ENCODE data around the gene RAD50. TPM values are rescaled to one million over a fixed set of nuclear protein-coding genes. Genes with fewer than 3 reads are reported as not detected.

RAD50 gene
- total RNA-seq, 4 donors from 2014 or later, result 21.7 to 37.1 (median 24.6) TPM

- DNase-seq (ENCODE audit: low spot score in 2 of 2), result no peak
- intact Hi-C loops (cut with DNase I; ENCODE audit: low total_unique reads), result no loop called here
- no peak overlapping the region for H3K4me3 ChIP-seq (ENCODE audit: low read depth, poor library complexity, severe bottlenecking)
- 89 to 93% methylated on average over 8 of the region's 9 CpGs for WGBS, 2 donors
- TF ChIP-seq CTCF (IDR thresholded peaks at IDR 0.05), result no peak
- TF ChIP-seq POLR2A (IDR thresholded peaks at IDR 0.05), result no peak
These were observed 101.9 kb downstream of the RAD50 start for GRCh38 chr5:132658381-132659302.

GRCh38 chr5:132659598-132660493 lies 103.1 kb downstream of the RAD50 start:
- intact Hi-C loops (cut with DNase I; ENCODE audit: low total_unique reads), result no loop called here
- TF ChIP-seq CTCF (IDR thresholded peaks at IDR 0.05) (no peak), POLR2A (IDR thresholded peaks at IDR 0.05) (no peak)
- WGBS, 2 donors, result 93 to 94% methylated on average over 20 to 23 of the region's 23 CpGs
- H3K4me3 ChIP-seq (ENCODE audit: low read depth, poor library complexity, severe bottlenecking), result no peak overlapping the region
- no peak for DNase-seq (ENCODE audit: low spot score in 2 of 2)

- no peak overlapping the region for H3K4me3 ChIP-seq (ENCODE audit: low read depth, poor library complexity, severe bottlenecking)
- intact Hi-C loops (cut with DNase I; ENCODE audit: low total_unique reads), result no loop called here
- TF ChIP-seq POLR2A (IDR thresholded peaks at IDR 0.05) (no peak), CTCF (IDR thresholded peaks at IDR 0.05) (no peak)
- no peak for DNase-seq (ENCODE audit: low spot score in 2 of 2)
- 82 to 85% methylated on average over 10 to 12 of the region's 12 CpGs for WGBS, 2 donors
These were observed 104.6 kb downstream of the RAD50 start for GRCh38 chr5:132661231-132662003.

- WGBS, 2 donors, result 95 to 98% methylated on average over 8 to 9 of the region's 9 CpGs
- DNase-seq (ENCODE audit: low spot score in 2 of 2), result no peak
- intact Hi-C loops (cut with DNase I; ENCODE audit: low total_unique reads), result no loop called here
- TF ChIP-seq CTCF (IDR thresholded peaks at IDR 0.05), result no peak
- no peak for TF ChIP-seq POLR2A (IDR thresholded peaks at IDR 0.05)
- no peak overlapping the region for H3K4me3 ChIP-seq (ENCODE audit: low read depth, poor library complexity, severe bottlenecking)
These were observed 105.2 kb downstream of the RAD50 start for GRCh38 chr5:132662004-132662401.
